Liver (tissue), 9 donors: Measurements from ENCODE around the gene UBR4. TPM values are rescaled to one million over a fixed set of nuclear protein-coding genes. Genes with fewer than 3 reads are reported as not detected.
A peak's percentile ranks its signal among the peaks of the same experiment; 100 is the strongest.

ENCODE experiments used
- DNase-seq: peaks from one replicate; pipeline ENCODE4 v3.0.0-alpha.2; 2017; ENCODE audit warnings: low spot score
- H3K27ac ChIP-seq, 2 donors: one replicate each; pipeline ENCODE4 v1.7.0; 2013; ENCODE audit warnings: inconsistent platforms in 2 of 2, low read length in 2 of 2, control low read depth in 1 of 2, low read depth in 1 of 2, mild to moderate bottlenecking in 1 of 2
- H3K27me3 ChIP-seq, 4 donors: one replicate each; pipeline versions ENCODE4 v1.6.1 to v1.7.0; 2013; ENCODE audit warnings: low read length in 3 of 4, inconsistent platforms in 1 of 4, mild to moderate bottlenecking in 1 of 4, moderate library complexity in 1 of 4; ENCODE audit not compliant: control insufficient read depth in 4 of 4, insufficient read depth in 4 of 4
- H3K36me3 ChIP-seq, 4 donors: one replicate each; pipeline versions ENCODE4 v1.6.1 to v1.7.0; 2013; ENCODE audit warnings: low read length in 3 of 4, mild to moderate bottlenecking in 3 of 4, low read depth in 1 of 4, moderate library complexity in 1 of 4; ENCODE audit not compliant: control insufficient read depth in 4 of 4, insufficient read depth in 3 of 4
- H3K4me1 ChIP-seq, 4 donors: one replicate each; pipeline versions ENCODE4 v1.6.1 to v1.7.0; 2013; ENCODE audit warnings: low read length in 3 of 4, mild to moderate bottlenecking in 3 of 4, moderate library complexity in 1 of 4; ENCODE audit not compliant: control insufficient read depth in 4 of 4, insufficient read depth in 4 of 4
- H3K4me3 ChIP-seq, 3 donors: one replicate each; pipeline versions ENCODE4 v1.6.1 to v1.7.0; 2013; ENCODE audit warnings: low read length in 3 of 3, control low read depth in 1 of 3, low read depth in 1 of 3, mild to moderate bottlenecking in 1 of 3
- H3K9ac ChIP-seq, 2 donors: one replicate each; pipeline ENCODE4 v1.7.0; 2013; ENCODE audit warnings: low read length in 2 of 2, mild to moderate bottlenecking in 2 of 2, moderate library complexity in 2 of 2, control low read depth in 1 of 2, low read depth in 1 of 2
- H3K9me3 ChIP-seq, 4 donors: one replicate each; pipeline versions ENCODE4 v1.6.1 to v1.7.0; 2013; ENCODE audit warnings: low read length in 3 of 4; ENCODE audit not compliant: control insufficient read depth in 4 of 4
- ATF3 ChIP-seq: IDR thresholded peaks from 2 replicates; pipeline ENCODE4 v1.6.1; 2016; ENCODE audit warnings: antibody characterized with exemption
- CTCF ChIP-seq: fragments of 150-350 bp; IDR thresholded peaks from 2 replicates; pipeline ENCODE4 v1.5.1; 2017; ENCODE audit warnings: improper control_type of control experiment, low read depth, low read length; ENCODE audit not compliant: missing input control
- EGR1 ChIP-seq, 2 donors: IDR thresholded peaks; 2 replicates each; pipeline ENCODE4 v1.6.1; 2016 to 2018; ENCODE audit warnings: antibody characterized with exemption in 2 of 2, low read depth in 2 of 2
- FOXA1 ChIP-seq: IDR thresholded peaks from 2 replicates; pipeline ENCODE4 v1.6.1; 2016; ENCODE audit warnings: antibody characterized with exemption
- FOXA2 ChIP-seq: IDR thresholded peaks from 2 replicates; pipeline ENCODE4 v1.6.1; 2016; ENCODE audit warnings: antibody characterized with exemption
- GABPA ChIP-seq, 2 donors: IDR thresholded peaks in 1 of 2; conservative IDR thresholded peaks in 1 of 2; 2 replicates each; pipeline ENCODE4 v1.6.1; 2016; ENCODE audit warnings: antibody characterized with exemption in 2 of 2, mild to moderate bottlenecking in 1 of 2, moderate library complexity in 1 of 2
- HNF4A ChIP-seq, 2 donors: conservative IDR thresholded peaks; 2 replicates each; pipeline ENCODE4 v1.6.1; 2016; ENCODE audit warnings: antibody characterized with exemption in 2 of 2, mild to moderate bottlenecking in 2 of 2
- JUND ChIP-seq, 2 donors: IDR thresholded peaks; 2 replicates each; pipeline ENCODE4 v1.6.1; 2016; ENCODE audit warnings: antibody characterized with exemption in 2 of 2
- MAX ChIP-seq: IDR thresholded peaks from 2 replicates; pipeline ENCODE4 v1.6.1; 2016; ENCODE audit warnings: antibody characterized with exemption
- NR2F2 ChIP-seq: IDR thresholded peaks from 2 replicates; pipeline ENCODE4 v1.6.1; 2016; ENCODE audit warnings: antibody characterized with exemption
- RAD21 ChIP-seq, 2 donors: IDR thresholded peaks; 2 replicates each; pipeline ENCODE4 v1.6.1; 2016; ENCODE audit warnings: antibody characterized with exemption in 2 of 2, mild to moderate bottlenecking in 2 of 2
- RXRA ChIP-seq, 2 donors: IDR thresholded peaks; 2 replicates each; pipeline ENCODE4 v1.6.1; 2017 to 2018; ENCODE audit warnings: antibody characterized with exemption in 2 of 2, mild to moderate bottlenecking in 1 of 2
- SP1 ChIP-seq: IDR thresholded peaks from 2 replicates; pipeline ENCODE4 v1.6.1; 2018; ENCODE audit warnings: antibody characterized with exemption, mild to moderate bottlenecking
- TAF1 ChIP-seq: conservative IDR thresholded peaks from 2 replicates; pipeline ENCODE4 v1.6.1; 2016; ENCODE audit warnings: antibody characterized with exemption, mild to moderate bottlenecking
- WGBS: extraction: QIAGEN DNeasy Blood & Tissue Kit; methylation state at CpG from one replicate; pipeline ENCODE4 v1.1.7; 2013; 5-methylcytosine and 5-hydroxymethylcytosine counted together
- polyA plus RNA-seq, 2 donors: library from polyadenylated mRNA; stranded (reverse) in 1 of 2; unstranded in 1 of 2; fragments of 200-250 nt in 1 of 2; fragments of >200 nt in 1 of 2; fragmentation: Nextera tagmentation in 1 of 2; extraction: Ambion mirVana in 1 of 2; gene quantifications; one replicate each; pipeline versions ENCODE4 v1.2.1 to v1.2.3, GENCODE V29; 2013 to 2015
- total RNA-seq, 2 donors: library from RNA; depleted of rRNA; stranded (reverse); fragments of >200 nt; gene quantifications; one replicate each; pipeline ENCODE4 v1.2.3, GENCODE V29; 2014
- TF ChIP-seq, protein P1 (sequence below): IDR thresholded peaks from 2 replicates; pipeline ENCODE4 v1.6.1; 2016; ENCODE audit warnings: antibody characterized with exemption
- TF ChIP-seq, protein P2 (sequence below): IDR thresholded peaks from 2 replicates; pipeline ENCODE4 v1.6.1; 2016; ENCODE audit warnings: antibody characterized with exemption, mild to moderate bottlenecking
- donor health status: healthy.
- donor health status: healthy.
- donor health status: healthy.
- donor health status: healthy.
- donor health status: healthy.

UBR4 gene
- total and polyA plus RNA-seq, 4 donors: 45.4 to 156 (median 86.9) TPM

- TF ChIP-seq, protein P1, sequence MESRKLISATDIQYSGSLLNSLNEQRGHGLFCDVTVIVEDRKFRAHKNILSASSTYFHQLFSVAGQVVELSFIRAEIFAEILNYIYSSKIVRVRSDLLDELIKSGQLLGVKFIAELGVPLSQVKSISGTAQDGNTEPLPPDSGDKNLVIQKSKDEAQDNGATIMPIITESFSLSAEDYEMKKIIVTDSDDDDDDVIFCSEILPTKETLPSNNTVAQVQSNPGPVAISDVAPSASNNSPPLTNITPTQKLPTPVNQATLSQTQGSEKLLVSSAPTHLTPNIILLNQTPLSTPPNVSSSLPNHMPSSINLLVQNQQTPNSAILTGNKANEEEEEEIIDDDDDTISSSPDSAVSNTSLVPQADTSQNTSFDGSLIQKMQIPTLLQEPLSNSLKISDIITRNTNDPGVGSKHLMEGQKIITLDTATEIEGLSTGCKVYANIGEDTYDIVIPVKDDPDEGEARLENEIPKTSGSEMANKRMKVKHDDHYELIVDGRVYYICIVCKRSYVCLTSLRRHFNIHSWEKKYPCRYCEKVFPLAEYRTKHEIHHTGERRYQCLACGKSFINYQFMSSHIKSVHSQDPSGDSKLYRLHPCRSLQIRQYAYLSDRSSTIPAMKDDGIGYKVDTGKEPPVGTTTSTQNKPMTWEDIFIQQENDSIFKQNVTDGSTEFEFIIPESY: no peak
- TF ChIP-seq ATF3: no peak
- no peak for TF ChIP-seq HNF4A (conservative IDR thresholded peaks at IDR 0.05)
Measured at GRCh38 chr1:19139711-19140110, 70.4 kb downstream of the UBR4 start (continued).

DNA sequence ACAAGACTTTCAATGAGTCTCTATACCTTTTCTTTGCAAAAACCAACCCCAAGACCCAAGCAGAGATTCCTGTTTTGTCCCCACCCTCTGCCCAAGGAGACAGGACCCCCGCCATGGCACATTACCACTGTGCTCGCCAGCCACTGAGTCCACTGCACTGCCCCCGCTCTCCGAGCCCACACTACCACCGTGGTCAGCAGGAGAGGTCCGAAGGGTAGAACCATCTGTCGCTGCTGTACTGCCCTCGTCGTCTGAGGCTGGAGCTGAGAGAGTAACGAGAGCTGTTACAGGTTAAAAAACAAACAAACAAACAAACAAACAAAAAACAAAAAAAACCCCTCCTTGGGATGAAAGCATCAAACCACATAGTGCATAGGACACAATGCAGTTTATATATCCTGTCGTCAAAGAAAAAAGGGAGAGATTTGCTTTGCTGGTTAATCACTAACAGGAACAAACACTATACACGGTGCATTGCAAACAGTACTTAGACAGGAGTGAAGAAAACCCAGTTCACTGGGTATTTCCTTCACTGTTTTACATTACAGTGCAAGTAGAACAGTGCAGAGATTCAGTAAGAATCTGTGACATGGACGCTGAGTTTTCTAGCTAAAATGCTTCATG is 71.0 kb downstream of the UBR4 start:
- WGBS: 44% methylated on average over 13 of the region's 13 CpGs
- no peaks in the 10 kb centered on the region for H3K9me3 ChIP-seq
- DNase-seq: no peak
- TF ChIP-seq MAX: no peak
- TF ChIP-seq HNF4A (conservative IDR thresholded peaks at IDR 0.05): peak in 1 of 2 donors; percentile 20
- peak; percentile 32 for TF ChIP-seq SP1
- TF ChIP-seq RAD21 (IDR thresholded peaks at IDR 0.05): peak in 1 of 2 donors; percentile 4
- peak in 1 of 2 donors; percentile 20 for TF ChIP-seq RXRA (IDR thresholded peaks at IDR 0.05)
- H3K9ac ChIP-seq: no peak overlapping the region
- peaks cover 3 to 26% (median 16%) of the 10 kb centered on the region in 4 donors for H3K4me1 ChIP-seq
- H3K27ac ChIP-seq: no peak overlapping the region
- H3K36me3 ChIP-seq: peaks cover 18 to 81% (median 76%) of the 10 kb centered on the region in 4 donors
- no peaks in the 10 kb centered on the region for H3K27me3 ChIP-seq
- H3K4me3 ChIP-seq: no peak overlapping the region

DNA sequence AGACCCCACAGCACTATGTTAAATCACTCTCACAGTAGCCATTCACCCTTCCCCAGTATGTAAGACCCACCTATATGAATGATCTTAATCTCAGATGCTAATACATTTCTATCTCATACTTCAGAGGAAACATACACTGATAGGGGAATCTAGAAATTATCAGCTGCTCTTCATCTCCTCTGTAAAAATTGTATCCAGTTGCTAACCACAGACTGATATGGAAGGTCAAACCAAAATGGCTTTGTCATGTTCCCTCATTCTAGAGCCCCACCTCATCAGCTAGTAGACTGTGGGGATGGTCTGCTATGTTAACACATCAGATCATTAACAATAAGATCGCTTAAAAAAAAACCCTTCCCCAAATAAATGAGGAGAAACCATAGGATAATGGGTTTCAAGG is 71.7 kb downstream of the UBR4 start:
- peaks cover 0 to 4% (median 0%) of the 10 kb centered on the region in 4 donors for H3K9me3 ChIP-seq

More for the DNA sequence above, 71.7 kb downstream of the UBR4 start:
- H3K4me3 ChIP-seq: no peak overlapping the region
- no peak overlapping the region for H3K9ac ChIP-seq
- WGBS: 97% methylated on average over 1 of the region's 1 CpG
- H3K36me3 ChIP-seq: peaks cover 18 to 81% (median 76%) of the 10 kb centered on the region in 4 donors
- H3K27me3 ChIP-seq: no peaks in the 10 kb centered on the region
- H3K27ac ChIP-seq: no peak overlapping the region
- no peak for DNase-seq
- no peak for TF ChIP-seq NR2F2
- no peak for TF ChIP-seq CTCF
- TF ChIP-seq HNF4A (conservative IDR thresholded peaks at IDR 0.05): no peak
- TF ChIP-seq SP1: no peak
- TF ChIP-seq GABPA (IDR thresholded peaks at IDR 0.05 in 1 of 2, conservative IDR thresholded peaks at IDR 0.05 in 1 of 2): no peak
- TF ChIP-seq EGR1 (IDR thresholded peaks at IDR 0.05; ENCODE audit: low read depth in 2 of 2): no peak
- TF ChIP-seq FOXA2: no peak
- no peak for TF ChIP-seq JUND (IDR thresholded peaks at IDR 0.05)
- TF ChIP-seq, protein P2, sequence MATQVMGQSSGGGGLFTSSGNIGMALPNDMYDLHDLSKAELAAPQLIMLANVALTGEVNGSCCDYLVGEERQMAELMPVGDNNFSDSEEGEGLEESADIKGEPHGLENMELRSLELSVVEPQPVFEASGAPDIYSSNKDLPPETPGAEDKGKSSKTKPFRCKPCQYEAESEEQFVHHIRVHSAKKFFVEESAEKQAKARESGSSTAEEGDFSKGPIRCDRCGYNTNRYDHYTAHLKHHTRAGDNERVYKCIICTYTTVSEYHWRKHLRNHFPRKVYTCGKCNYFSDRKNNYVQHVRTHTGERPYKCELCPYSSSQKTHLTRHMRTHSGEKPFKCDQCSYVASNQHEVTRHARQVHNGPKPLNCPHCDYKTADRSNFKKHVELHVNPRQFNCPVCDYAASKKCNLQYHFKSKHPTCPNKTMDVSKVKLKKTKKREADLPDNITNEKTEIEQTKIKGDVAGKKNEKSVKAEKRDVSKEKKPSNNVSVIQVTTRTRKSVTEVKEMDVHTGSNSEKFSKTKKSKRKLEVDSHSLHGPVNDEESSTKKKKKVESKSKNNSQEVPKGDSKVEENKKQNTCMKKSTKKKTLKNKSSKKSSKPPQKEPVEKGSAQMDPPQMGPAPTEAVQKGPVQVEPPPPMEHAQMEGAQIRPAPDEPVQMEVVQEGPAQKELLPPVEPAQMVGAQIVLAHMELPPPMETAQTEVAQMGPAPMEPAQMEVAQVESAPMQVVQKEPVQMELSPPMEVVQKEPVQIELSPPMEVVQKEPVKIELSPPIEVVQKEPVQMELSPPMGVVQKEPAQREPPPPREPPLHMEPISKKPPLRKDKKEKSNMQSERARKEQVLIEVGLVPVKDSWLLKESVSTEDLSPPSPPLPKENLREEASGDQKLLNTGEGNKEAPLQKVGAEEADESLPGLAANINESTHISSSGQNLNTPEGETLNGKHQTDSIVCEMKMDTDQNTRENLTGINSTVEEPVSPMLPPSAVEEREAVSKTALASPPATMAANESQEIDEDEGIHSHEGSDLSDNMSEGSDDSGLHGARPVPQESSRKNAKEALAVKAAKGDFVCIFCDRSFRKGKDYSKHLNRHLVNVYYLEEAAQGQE: no peak
- no peak for TF ChIP-seq TAF1
- no peak for TF ChIP-seq MAX
- no peak for TF ChIP-seq RXRA (IDR thresholded peaks at IDR 0.05)
- TF ChIP-seq FOXA1: no peak
- TF ChIP-seq RAD21 (IDR thresholded peaks at IDR 0.05): no peak
- TF ChIP-seq, protein P1: no peak
- peaks cover 3 to 26% (median 16%) of the 10 kb centered on the region in 4 donors for H3K4me1 ChIP-seq
